Skin of body (tissue), 2 donors: ENCODE data around the gene RBM6. TPM values are rescaled to one million over a fixed set of nuclear protein-coding genes. Genes with fewer than 3 reads are reported as not detected.
A peak's percentile ranks its signal among the peaks of the same experiment; 100 is the strongest.

ENCODE experiments used
- DNase-seq: peaks from one replicate; lab custom pipeline; 2025; lab: John Stamatoyannopoulos, UW
- total RNA-seq: library from RNA; depleted of rRNA; stranded (reverse); fragments of >200 nt; gene quantifications from one replicate; pipeline ENCODE4 v1.2.3, GENCODE V29; 2014

Gene RBM6
- total RNA-seq, 1 donor from 2014 or later, result 110 TPM

DNA sequence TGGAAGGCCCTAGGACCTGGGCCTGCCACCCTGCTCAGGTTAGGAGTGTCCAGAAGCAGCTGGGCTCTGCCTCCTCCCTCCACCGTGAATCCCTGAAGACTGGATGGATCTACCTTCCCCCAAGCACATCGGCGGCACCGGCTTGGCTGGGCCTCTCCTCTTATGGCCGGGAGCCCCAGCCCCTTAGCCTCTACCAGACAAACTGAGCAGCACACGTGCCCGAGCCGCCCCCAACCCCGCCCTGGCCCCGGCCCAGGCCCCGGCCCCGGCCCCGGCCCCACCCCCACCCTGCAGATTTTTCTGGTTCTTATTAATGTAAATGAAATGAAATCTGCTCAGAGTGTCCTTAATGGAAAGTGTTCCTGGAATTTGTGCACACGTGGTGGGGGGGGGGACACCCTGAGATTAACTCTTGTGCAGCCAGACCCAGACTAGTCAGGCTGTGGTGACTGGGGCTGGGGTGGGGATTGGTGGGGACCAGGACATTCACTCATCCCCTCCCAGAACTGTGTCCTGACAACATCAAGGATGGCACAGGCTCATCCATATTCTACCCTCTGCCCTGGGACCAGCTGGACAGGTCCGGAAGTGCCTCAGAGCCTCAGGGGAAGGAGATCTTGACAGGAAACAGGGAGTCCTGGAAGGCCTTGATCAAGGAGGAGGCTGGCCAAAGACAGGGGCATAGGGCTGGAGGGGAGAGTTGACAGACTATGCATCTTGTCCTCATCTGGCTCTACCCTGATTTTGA lies 184.3 kb downstream of the RBM6 start:
- DNase-seq, result peak; percentile 13

GRCh38 chr3:50124800-50125178 lies 184.8 kb downstream of the RBM6 start:
- DNase-seq, result no peak

GRCh38 chr3:50125541-50126286 lies 185.8 kb downstream of the RBM6 start:
- DNase-seq, result no peak

- no peak for DNase-seq
Measured at GRCh38 chr3:50126287-50127211, 186.6 kb downstream of the RBM6 start.

Other genes starting within 250 kb of the RBM6 start
- 0.10 TPM for gene AMIGO3, start 220.5 kb upstream of the RBM6 start, total RNA-seq
- 9.5 TPM for gene GMPPB, start 216.2 kb upstream of the RBM6 start, total RNA-seq
- gene IP6K1, start 153.6 kb upstream of the RBM6 start, total RNA-seq, result 27.5 TPM
- gene CDHR4, start 140.3 kb upstream of the RBM6 start, total RNA-seq, result not detected
- gene INKA1, start 136.9 kb upstream of the RBM6 start, total RNA-seq, result 6.6 TPM
- gene UBA7, start 126.2 kb upstream of the RBM6 start, total RNA-seq, result 16.3 TPM
- gene TRAIP, start 83.6 kb upstream of the RBM6 start, total RNA-seq, result 2.8 TPM
- 0.89 TPM for gene CAMKV, start 70.2 kb upstream of the RBM6 start, total RNA-seq
- 6.3 TPM for gene MST1R, start 36.3 kb upstream of the RBM6 start, total RNA-seq
- 3.1 TPM for gene MON1A, start 10.3 kb upstream of the RBM6 start, total RNA-seq
- gene RBM5, start 148.8 kb downstream of the RBM6 start, total RNA-seq, result 247 TPM
- gene SEMA3F, start 215.2 kb downstream of the RBM6 start, total RNA-seq, result 23.3 TPM